ENCODE results near the gene USP26.
"Not testable (repeated sequence)": the region's sequence is repeated elsewhere in the genome, so short reads cannot be mapped to it uniquely, and the experiment has no call there.

Gene USP26

GRCh38 chrX:133007458-133007857 is 89.5 kb downstream of the USP26 start:
- no peak for DNase-seq

DNA sequence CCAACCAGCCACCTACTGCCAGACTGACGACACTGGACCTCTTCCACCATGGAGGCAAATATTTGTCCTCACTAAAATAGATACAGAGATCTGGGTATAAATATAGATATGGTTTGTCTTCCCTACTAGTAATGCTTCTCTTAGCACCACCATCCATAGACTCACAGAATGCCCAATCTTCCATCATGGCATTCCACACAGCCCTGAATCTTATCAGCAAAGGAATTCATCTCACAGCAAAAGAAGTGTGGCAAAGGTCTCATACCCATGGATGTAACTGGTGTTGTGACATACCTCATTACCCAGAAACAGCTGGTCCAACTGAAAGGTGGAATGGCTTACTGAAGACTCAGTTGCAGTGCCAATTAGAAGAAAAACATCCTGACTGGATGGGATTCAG is 91.3 kb downstream of the USP26 start:
- no peak for DNase-seq

GRCh38 chrX:133005042-133005441 is 91.9 kb downstream of the USP26 start:
- DNase-seq = no peak

DNA sequence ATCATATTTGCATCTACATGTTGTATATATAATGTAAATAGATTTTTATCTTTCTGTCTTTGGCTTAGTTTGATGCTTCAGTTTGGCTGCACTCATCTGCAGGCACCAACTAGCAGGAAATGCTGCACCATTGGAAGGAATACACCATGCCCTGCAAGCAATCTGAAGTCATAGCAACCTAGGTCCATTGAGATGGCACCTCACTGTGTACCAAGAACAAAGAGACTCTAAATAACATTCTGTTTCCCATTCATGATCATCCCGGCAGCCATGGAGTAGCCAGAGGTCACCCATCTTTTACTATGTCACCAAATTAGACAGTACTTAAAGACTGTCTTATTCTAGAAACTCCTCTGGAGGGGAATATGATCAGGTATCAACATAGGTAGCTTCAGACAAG is 97.7 kb downstream of the USP26 start:
- DNase-seq = no peak

DNA sequence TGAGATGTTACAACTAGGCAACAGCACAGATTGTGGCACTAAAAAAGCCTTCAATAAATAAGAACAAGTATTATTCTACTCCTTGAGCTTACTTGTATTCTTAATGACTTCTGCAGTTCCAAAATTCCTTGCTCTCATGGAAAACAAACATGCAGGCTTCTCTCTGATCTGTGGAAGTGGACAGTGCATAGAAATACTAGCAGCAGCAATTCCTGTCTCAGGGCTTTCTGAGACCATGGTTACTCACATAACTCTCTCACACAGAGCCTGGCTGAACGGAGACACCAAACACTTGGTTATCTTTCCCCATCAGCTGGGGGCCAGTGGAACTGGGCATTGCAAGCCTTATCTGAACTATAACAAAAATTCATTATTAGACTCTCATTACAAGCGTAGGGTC is 106.1 kb downstream of the USP26 start:
- no peak for DNase-seq

DNA sequence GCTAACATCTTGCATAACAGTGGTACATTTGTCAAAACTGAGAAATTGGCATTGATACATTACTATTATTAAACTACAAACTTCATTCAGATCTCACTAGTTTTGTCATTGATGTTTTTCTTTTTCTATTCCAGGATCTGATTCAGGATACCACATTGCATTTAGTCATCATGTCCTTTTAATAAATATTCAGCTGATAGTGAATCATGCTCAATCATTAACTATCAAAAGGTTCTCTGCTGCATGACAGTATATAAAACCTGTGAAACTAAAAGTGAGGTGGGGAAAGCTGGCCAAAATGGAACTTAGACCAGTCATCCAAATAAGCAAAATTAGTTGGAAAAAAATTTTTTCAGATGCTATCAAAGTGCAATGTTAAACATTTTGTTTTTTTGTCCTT is 110.4 kb downstream of the USP26 start:
- DNase-seq = no peak

GRCh38 chrX:132984058-132984650 is 112.8 kb downstream of the USP26 start:
- no peak for DNase-seq

DNA sequence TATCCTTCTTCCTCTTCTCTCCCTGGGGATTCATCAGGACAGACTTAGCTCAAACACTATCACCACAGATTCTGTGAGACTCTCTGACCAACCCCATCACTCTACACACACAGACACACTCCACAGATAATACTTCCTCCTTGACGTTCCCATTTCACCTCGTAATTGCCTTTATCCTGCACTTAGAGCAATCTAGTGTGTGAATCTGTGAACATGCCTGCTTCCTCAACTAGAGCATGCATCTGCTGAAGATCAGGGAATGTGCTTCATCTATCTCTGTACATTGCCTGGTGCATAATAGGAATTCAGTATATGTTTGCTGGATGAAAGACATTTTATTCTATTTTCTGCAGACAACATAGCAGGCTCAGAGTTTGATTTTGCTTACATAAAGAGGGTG is 113.4 kb downstream of the USP26 start:
- no peak for DNase-seq

GRCh38 chrX:132980035-132980434 is 116.9 kb downstream of the USP26 start:
- DNase-seq = not testable (repeated sequence)

Data from stimulated activated CD4-positive, alpha-beta T cell treated with anti-CD3 and anti-CD28 coated beads, Interleukin-1b, Interleukin-23, amount 100 ng/mL, for 48 hours (primary cell).